ENCODE data around the gene PLEK.

PLEK gene

GRCh38 chr2:68365087-68365486, at the start of gene PLEK:
PLEK (plus strand) TSS chr2:68365282; CDS start chr2:68365352, 70 bp downstream.
- no peak for DNase-seq (ENCODE audit: low read depth in 1 of 2, low spot score in 1 of 2)
- TF ChIP-seq JUND (IDR thresholded peaks at IDR 0.05; ENCODE audit: low read depth): no peak
- in situ Hi-C loops (cut with HindIII; ENCODE audit: low pct_unique_long_range_greater_than_20kb, low sequenced_read_pairs): no loop called here

GRCh38 chr2:68316111-68316510, 49.0 kb upstream of the PLEK start:
- TF ChIP-seq JUND (IDR thresholded peaks at IDR 0.05; ENCODE audit: low read depth): no peak
- in situ Hi-C loops (cut with HindIII; ENCODE audit: low pct_unique_long_range_greater_than_20kb, low sequenced_read_pairs): no loop called here
- no peak for DNase-seq (ENCODE audit: low read depth in 1 of 2, low spot score in 1 of 2)

GRCh38 chr2:68317971-68318913, 46.8 kb upstream of the PLEK start:
- in situ Hi-C loops (cut with HindIII; ENCODE audit: low pct_unique_long_range_greater_than_20kb, low sequenced_read_pairs): no loop called here
- TF ChIP-seq JUND (IDR thresholded peaks at IDR 0.05; ENCODE audit: low read depth): no peak
- DNase-seq (ENCODE audit: low read depth in 1 of 2, low spot score in 1 of 2): no peak

- in situ Hi-C loops (cut with HindIII; ENCODE audit: low pct_unique_long_range_greater_than_20kb, low sequenced_read_pairs): no loop called here
- no peak for TF ChIP-seq JUND (IDR thresholded peaks at IDR 0.05; ENCODE audit: low read depth)
Measured at GRCh38 chr2:68318914-68319397, 46.1 kb upstream of the PLEK start.

GRCh38 chr2:68319398-68320117, 45.5 kb upstream of the PLEK start, which contains the start of gene CNRIP1:
CNRIP1 (minus strand) TSS chr2:68319949; CDS start chr2:68319400, 549 bp downstream.
- DNase-seq (ENCODE audit: low read depth in 1 of 2, low spot score in 1 of 2): no peak
- no peak for TF ChIP-seq JUND (IDR thresholded peaks at IDR 0.05; ENCODE audit: low read depth)
- in situ Hi-C loops (cut with HindIII; ENCODE audit: low pct_unique_long_range_greater_than_20kb, low sequenced_read_pairs): no loop called here

More at GRCh38 chr2:68318914-68319397, 46.1 kb upstream of the PLEK start:
- DNase-seq (ENCODE audit: low read depth in 1 of 2, low spot score in 1 of 2): no peak

GRCh38 chr2:68320118-68320641, 44.9 kb upstream of the PLEK start:
- TF ChIP-seq JUND (IDR thresholded peaks at IDR 0.05; ENCODE audit: low read depth): no peak
- DNase-seq (ENCODE audit: low read depth in 1 of 2, low spot score in 1 of 2): peak; percentile 19 to 47
- in situ Hi-C loops (cut with HindIII; ENCODE audit: low pct_unique_long_range_greater_than_20kb, low sequenced_read_pairs): no loop called here

- in situ Hi-C loops (cut with HindIII; ENCODE audit: low pct_unique_long_range_greater_than_20kb, low sequenced_read_pairs): no loop called here
- no peak for DNase-seq (ENCODE audit: low read depth in 1 of 2, low spot score in 1 of 2)
- TF ChIP-seq JUND (IDR thresholded peaks at IDR 0.05; ENCODE audit: low read depth): no peak
Measured at GRCh38 chr2:68325056-68325455, 40.0 kb upstream of the PLEK start.

GRCh38 chr2:68328901-68329300, 36.2 kb upstream of the PLEK start:
- no peak for DNase-seq (ENCODE audit: low read depth in 1 of 2, low spot score in 1 of 2)
- TF ChIP-seq JUND (IDR thresholded peaks at IDR 0.05; ENCODE audit: low read depth): no peak
- in situ Hi-C loops (cut with HindIII; ENCODE audit: low pct_unique_long_range_greater_than_20kb, low sequenced_read_pairs): no loop called here

GRCh38 chr2:68330691-68331090, 34.4 kb upstream of the PLEK start:
- in situ Hi-C loops (cut with HindIII; ENCODE audit: low pct_unique_long_range_greater_than_20kb, low sequenced_read_pairs): no loop called here
- no peak for DNase-seq (ENCODE audit: low read depth in 1 of 2, low spot score in 1 of 2)
- no peak for TF ChIP-seq JUND (IDR thresholded peaks at IDR 0.05; ENCODE audit: low read depth)

- no peak for DNase-seq (ENCODE audit: low read depth in 1 of 2, low spot score in 1 of 2)
- in situ Hi-C loops (cut with HindIII; ENCODE audit: low pct_unique_long_range_greater_than_20kb, low sequenced_read_pairs): no loop called here
- no peak for TF ChIP-seq JUND (IDR thresholded peaks at IDR 0.05; ENCODE audit: low read depth)
Measured at GRCh38 chr2:68333009-68333408, 32.1 kb upstream of the PLEK start.

GRCh38 chr2:68333931-68334330, 31.2 kb upstream of the PLEK start:
- TF ChIP-seq JUND (IDR thresholded peaks at IDR 0.05; ENCODE audit: low read depth): no peak
- no peak for DNase-seq (ENCODE audit: low read depth in 1 of 2, low spot score in 1 of 2)
- in situ Hi-C loops (cut with HindIII; ENCODE audit: low pct_unique_long_range_greater_than_20kb, low sequenced_read_pairs): no loop called here

GRCh38 chr2:68336192-68336591, 28.9 kb upstream of the PLEK start:
- in situ Hi-C loops (cut with HindIII; ENCODE audit: low pct_unique_long_range_greater_than_20kb, low sequenced_read_pairs): no loop called here
- no peak for DNase-seq (ENCODE audit: low read depth in 1 of 2, low spot score in 1 of 2)
- TF ChIP-seq JUND (IDR thresholded peaks at IDR 0.05; ENCODE audit: low read depth): no peak

All from T47D (cell line).